Measurements from ENCODE around the gene CRISPLD2. TPM values are rescaled to one million over a fixed set of nuclear protein-coding genes. Genes with fewer than 3 reads are reported as not detected.

CRISPLD2 gene
- total RNA-seq, 3 donors from 2014 or later (not counting 1 experiment from before 2014, with no cell fraction given), result 0.86 to 6.3 TPM; not detected in 1

GRCh38 chr16:84794626-84795025 lies 25.2 kb upstream of the CRISPLD2 start:
- H3K36me3 Mint-ChIP-seq, result no peaks in the 10 kb centered on the region
- 97% methylated on average over 19 of the region's 19 CpGs for WGBS (ENCODE audit: insufficient coverage)
- Histone ChIP-seq H3K36me3 (ENCODE audit: control insufficient read depth, insufficient read depth, low read length) (no peaks in the 10 kb centered on the region), H3K4me3 (ENCODE audit: low read length) (no peak overlapping the region), H3K27ac (ENCODE audit: low read length) (no peak overlapping the region), H3K27me3 (ENCODE audit: control insufficient read depth, insufficient read depth, low read length) (no peaks in the 10 kb centered on the region), H3K9me3 (ENCODE audit: control insufficient read depth, insufficient read depth, low read length) (no peaks in the 10 kb centered on the region), H3K4me1 (ENCODE audit: control insufficient read depth, insufficient read depth, low read length) (no peaks in the 10 kb centered on the region)
- H3K27me3 Mint-ChIP-seq (ENCODE audit: low read depth in 2 of 2), result no peaks in the 10 kb centered on the region
- no peak for TF ChIP-seq CTCF (IDR thresholded peaks at IDR 0.05)
- no peak overlapping the region for H3K27ac Mint-ChIP-seq
- intact Hi-C loops (cut with micrococcal nuclease), result no loop called here
- ATAC-seq, result no peak
- no peaks in the 10 kb centered on the region for H3K4me1 Mint-ChIP-seq
- DNase-seq, result no peak
- no peak overlapping the region for H3K4me3 Mint-ChIP-seq
- H3K9me3 Mint-ChIP-seq, result no peaks in the 10 kb centered on the region

GRCh38 chr16:84795329-84796053 lies 24.3 kb upstream of the CRISPLD2 start:
- intact Hi-C loops (cut with micrococcal nuclease), result no loop called here
- Histone ChIP-seq H3K4me3 (ENCODE audit: low read length) (no peak overlapping the region), H3K27me3 (ENCODE audit: control insufficient read depth, insufficient read depth, low read length) (no peaks in the 10 kb centered on the region), H3K36me3 (ENCODE audit: control insufficient read depth, insufficient read depth, low read length) (no peaks in the 10 kb centered on the region), H3K9me3 (ENCODE audit: control insufficient read depth, insufficient read depth, low read length) (no peaks in the 10 kb centered on the region), H3K27ac (ENCODE audit: low read length) (no peak overlapping the region), H3K4me1 (ENCODE audit: control insufficient read depth, insufficient read depth, low read length) (no peaks in the 10 kb centered on the region)
- WGBS (ENCODE audit: insufficient coverage), result 95% methylated on average over 21 of the region's 22 CpGs
- ATAC-seq, result no peak
- Mint-ChIP-seq H3K36me3 (no peaks in the 10 kb centered on the region), H3K4me1 (no peaks in the 10 kb centered on the region), H3K27me3 (ENCODE audit: low read depth in 2 of 2) (no peaks in the 10 kb centered on the region), H3K9me3 (no peaks in the 10 kb centered on the region), H3K4me3 (no peak overlapping the region), H3K27ac (no peak overlapping the region)
- DNase-seq, result no peak
- no peak for TF ChIP-seq CTCF (IDR thresholded peaks at IDR 0.05)

- no peaks in the 10 kb centered on the region for H3K4me1 ChIP-seq (ENCODE audit: control insufficient read depth, insufficient read depth, low read length)
- peaks cover 2 to 3% of the 10 kb centered on the region in 2 donors for H3K27me3 Mint-ChIP-seq (ENCODE audit: low read depth in 2 of 2)
- H3K27ac ChIP-seq (ENCODE audit: low read length), result no peak overlapping the region
- no peak overlapping the region for H3K4me3 Mint-ChIP-seq
- no peaks in the 10 kb centered on the region for H3K36me3 Mint-ChIP-seq
- intact Hi-C loops (cut with micrococcal nuclease), result no loop called here
- no peaks in the 10 kb centered on the region for H3K4me1 Mint-ChIP-seq
- no peak overlapping the region for H3K27ac Mint-ChIP-seq
- no peak for TF ChIP-seq CTCF (IDR thresholded peaks at IDR 0.05)
- ATAC-seq (no peak), DNase-seq (no peak)
- H3K4me3 ChIP-seq (ENCODE audit: low read length), result no peak overlapping the region
- no peaks in the 10 kb centered on the region for H3K9me3 Mint-ChIP-seq
- no peaks in the 10 kb centered on the region for H3K27me3 ChIP-seq (ENCODE audit: control insufficient read depth, insufficient read depth, low read length)
- H3K9me3 ChIP-seq (ENCODE audit: control insufficient read depth, insufficient read depth, low read length), result no peaks in the 10 kb centered on the region
- no peaks in the 10 kb centered on the region for H3K36me3 ChIP-seq (ENCODE audit: control insufficient read depth, insufficient read depth, low read length)
- 63% methylated on average over 8 of the region's 8 CpGs for WGBS (ENCODE audit: insufficient coverage)
Observed at GRCh38 chr16:84800158-84800978, 19.4 kb upstream of the CRISPLD2 start.

All from natural killer cell (primary cell).